HG02943 (cell line): ENCODE data around the gene RBM6.

Experiments
- ATAC-seq: cut with Tn5 transposase; IDR thresholded peaks from one replicate; pipeline ENCODE4 v1.9.1; 2021; ENCODE audit warnings: mild to moderate bottlenecking, low read depth, moderate library complexity; ENCODE audit not compliant: unreplicated experiment

RBM6 gene

GRCh38 chr3:50124052-50124799, 184.3 kb downstream of the RBM6 start:
- no peak for ATAC-seq

DNA sequence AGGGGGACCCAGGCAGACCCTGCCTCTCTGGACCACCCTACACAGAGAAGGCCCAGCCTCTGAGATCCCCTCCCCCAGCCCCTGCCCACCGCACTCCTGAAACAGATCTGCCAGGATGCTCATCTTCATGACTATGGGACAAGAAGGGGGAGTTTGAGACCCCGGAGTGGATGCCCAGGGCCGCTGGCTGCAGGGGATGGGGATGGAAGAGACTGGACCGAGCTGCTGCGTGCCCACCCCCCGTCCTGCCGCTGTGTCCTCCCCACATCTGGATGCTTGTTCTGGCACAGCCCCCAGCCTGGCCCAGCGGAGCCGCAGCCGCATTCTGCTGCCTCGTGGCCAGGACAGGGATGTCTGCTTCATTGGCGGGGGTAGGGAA, 184.8 kb downstream of the RBM6 start:
- no peak for ATAC-seq

GRCh38 chr3:50125541-50126286, 185.8 kb downstream of the RBM6 start:
- ATAC-seq, result no peak

GRCh38 chr3:50126287-50127211, 186.6 kb downstream of the RBM6 start:
- no peak for ATAC-seq
